Adipocyte (in vitro differentiated cells): ENCODE measurements around the gene CAMSAP1.

Source experiments
- DNase-seq: peaks from one replicate; pipeline ENCODE4 v3.0.0-alpha.2; 2015; ENCODE audit warnings: low read depth
- H3K27me3 ChIP-seq: replicated peaks from 2 replicates; pipeline ENCODE4 v1.7.0; 2013; ENCODE audit warnings: mild to moderate bottlenecking, low read length, moderate library complexity; ENCODE audit not compliant: control insufficient read depth, insufficient read depth
- H3K36me3 ChIP-seq: 2 replicates; pipeline ENCODE4 v1.7.0; 2013; ENCODE audit warnings: low read length, mild to moderate bottlenecking, moderate library complexity; ENCODE audit not compliant: control insufficient read depth, insufficient read depth, severe bottlenecking
- H3K4me1 ChIP-seq: 2 replicates; pipeline ENCODE4 v1.7.0; 2013; ENCODE audit warnings: mild to moderate bottlenecking, low read length, moderate library complexity; ENCODE audit not compliant: control insufficient read depth, insufficient read depth
- H3K4me3 ChIP-seq: 2 replicates; pipeline ENCODE4 v1.7.0; 2013; ENCODE audit warnings: mild to moderate bottlenecking, low read length, moderate library complexity
- H3K9ac ChIP-seq: 2 replicates; pipeline ENCODE4 v1.7.0; 2013; ENCODE audit warnings: mild to moderate bottlenecking, low read length, moderate library complexity
- H3K9me3 ChIP-seq: 2 replicates; pipeline ENCODE4 v1.7.0; 2013; ENCODE audit warnings: mild to moderate bottlenecking, low read length, moderate library complexity; ENCODE audit not compliant: control insufficient read depth

Gene CAMSAP1

GRCh38 chr9:135864447-135865049 is 42.8 kb downstream of the CAMSAP1 start:
- Histone ChIP-seq H3K36me3 (peaks cover 15% of the 10 kb centered on the region), H3K4me3 (no peak overlapping the region), H3K4me1 (no peaks in the 10 kb centered on the region), H3K27me3 (no peaks in the 10 kb centered on the region), H3K9me3 (no peaks in the 10 kb centered on the region), H3K9ac (no peak overlapping the region)
- peak; percentile 79 for DNase-seq

- Histone ChIP-seq H3K4me1 (no peaks in the 10 kb centered on the region), H3K36me3 (peaks cover 15% of the 10 kb centered on the region), H3K4me3 (no peak overlapping the region), H3K9ac (no peak overlapping the region), H3K9me3 (no peaks in the 10 kb centered on the region), H3K27me3 (no peaks in the 10 kb centered on the region)
- no peak for DNase-seq
These were observed 44.5 kb downstream of the CAMSAP1 start for GRCh38 chr9:135862809-135863208.

GRCh38 chr9:135858491-135859185 is 48.7 kb downstream of the CAMSAP1 start:
- H3K9me3 ChIP-seq: no peaks in the 10 kb centered on the region
- H3K4me1 ChIP-seq: no peaks in the 10 kb centered on the region
- no peak overlapping the region for H3K9ac ChIP-seq
- DNase-seq: no peak
- H3K27me3 ChIP-seq: no peaks in the 10 kb centered on the region
- H3K4me3 ChIP-seq: no peak overlapping the region
- H3K36me3 ChIP-seq: peaks cover 17% of the 10 kb centered on the region

- no peaks in the 10 kb centered on the region for H3K27me3 ChIP-seq
- no peak overlapping the region for H3K4me3 ChIP-seq
- peaks cover 14% of the 10 kb centered on the region for H3K36me3 ChIP-seq
- no peak overlapping the region for H3K9ac ChIP-seq
- no peaks in the 10 kb centered on the region for H3K9me3 ChIP-seq
- H3K4me1 ChIP-seq: no peaks in the 10 kb centered on the region
- DNase-seq: no peak
These were observed 49.5 kb downstream of the CAMSAP1 start for GRCh38 chr9:135857843-135858242.

GRCh38 chr9:135857371-135857786 is 50.0 kb downstream of the CAMSAP1 start:
- Histone ChIP-seq H3K4me1 (no peaks in the 10 kb centered on the region), H3K36me3 (peaks cover 18% of the 10 kb centered on the region), H3K27me3 (no peaks in the 10 kb centered on the region), H3K4me3 (no peak overlapping the region), H3K9me3 (no peaks in the 10 kb centered on the region), H3K9ac (no peak overlapping the region)
- DNase-seq: peak; percentile 23

- Histone ChIP-seq H3K36me3 (peaks cover 28% of the 10 kb centered on the region), H3K4me3 (no peak overlapping the region), H3K27me3 (no peaks in the 10 kb centered on the region), H3K4me1 (no peaks in the 10 kb centered on the region), H3K9me3 (no peaks in the 10 kb centered on the region), H3K9ac (no peak overlapping the region)
- no peak for DNase-seq
These were observed 55.6 kb downstream of the CAMSAP1 start for GRCh38 chr9:135851748-135852147.

- peaks cover 24% of the 10 kb centered on the region for H3K36me3 ChIP-seq
- no peak overlapping the region for H3K4me3 ChIP-seq
- no peak for DNase-seq
These were observed 56.6 kb downstream of the CAMSAP1 start for GRCh38 chr9:135850737-135851136.

GRCh38 chr9:135849181-135849580 is 58.2 kb downstream of the CAMSAP1 start:
- no peaks in the 10 kb centered on the region for H3K27me3 ChIP-seq
- H3K9ac ChIP-seq: no peak overlapping the region
- no peaks in the 10 kb centered on the region for H3K4me1 ChIP-seq
- peaks cover 24% of the 10 kb centered on the region for H3K36me3 ChIP-seq
- no peak for DNase-seq
- H3K9me3 ChIP-seq: no peaks in the 10 kb centered on the region
- no peak overlapping the region for H3K4me3 ChIP-seq

More at GRCh38 chr9:135850737-135851136, 56.6 kb downstream of the CAMSAP1 start:
- Histone ChIP-seq H3K27me3 (no peaks in the 10 kb centered on the region), H3K4me1 (no peaks in the 10 kb centered on the region), H3K9ac (no peak overlapping the region), H3K9me3 (no peaks in the 10 kb centered on the region)

GRCh38 chr9:135848341-135849047 is 58.9 kb downstream of the CAMSAP1 start:
- DNase-seq: no peak

GRCh38 chr9:135847833-135848232 is 59.5 kb downstream of the CAMSAP1 start:
- no peak for DNase-seq

More at GRCh38 chr9:135848341-135849047, 58.9 kb downstream of the CAMSAP1 start:
- peaks cover 24% of the 10 kb centered on the region for H3K36me3 ChIP-seq
- H3K27me3 ChIP-seq: no peaks in the 10 kb centered on the region
- no peaks in the 10 kb centered on the region for H3K4me1 ChIP-seq
- no peak overlapping the region for H3K4me3 ChIP-seq
- H3K9me3 ChIP-seq: no peaks in the 10 kb centered on the region
- no peak overlapping the region for H3K9ac ChIP-seq

GRCh38 chr9:135840539-135840938 is 66.8 kb downstream of the CAMSAP1 start:
- DNase-seq: no peak
- H3K4me3 ChIP-seq: no peak overlapping the region
- no peak overlapping the region for H3K9ac ChIP-seq
- H3K9me3 ChIP-seq: no peaks in the 10 kb centered on the region
- H3K27me3 ChIP-seq: no peaks in the 10 kb centered on the region
- H3K4me1 ChIP-seq: no peaks in the 10 kb centered on the region
- H3K36me3 ChIP-seq: peaks cover 5% of the 10 kb centered on the region

More at GRCh38 chr9:135847833-135848232, 59.5 kb downstream of the CAMSAP1 start:
- Histone ChIP-seq H3K4me3 (no peak overlapping the region), H3K9ac (no peak overlapping the region), H3K4me1 (no peaks in the 10 kb centered on the region), H3K9me3 (no peaks in the 10 kb centered on the region), H3K36me3 (peaks cover 22% of the 10 kb centered on the region), H3K27me3 (no peaks in the 10 kb centered on the region)
